SK-N-SH (cell line): ENCODE measurements around the gene CLASP1. TPM values are rescaled to one million over a fixed set of nuclear protein-coding genes. Genes with fewer than 3 reads are reported as not detected.
A peak's percentile ranks its signal among the peaks of the same experiment; 100 is the strongest.

Experiments
- CTCF ChIA-PET: fragments of 300-600, 350-600 bp; formaldehyde crosslinking; extraction: SDS; loops from one replicate; lab custom pipeline; 2021; lab: Yijun Ruan, JAX
- POLR2A ChIA-PET: fragments of 350-600 bp; sonication (Branson Sonifier 250); formaldehyde crosslinking; extraction: SDS; loops from one replicate; lab custom pipeline; 2020; ENCODE audit warnings: antibody characterized with exemption, inconsistent platforms; lab: Yijun Ruan, JAX
- DNase-seq: peaks from one replicate; pipeline ENCODE4 v3.0.0; 2012
- H2AFZ ChIP-seq: fragments of 200-600 bp; sonication (generic); 2 replicates; pipeline ENCODE4 v1.8.1; 2016; ENCODE audit warnings: antibody characterized with exemption, mild to moderate bottlenecking, low read depth
- H3F3A ChIP-seq: fragments of 200-600 bp; sonication (generic); replicated peaks from 2 replicates; pipeline ENCODE3; 2016; ENCODE audit warnings: antibody characterized with exemption, mild to moderate bottlenecking; ENCODE audit not compliant: insufficient read depth
- H3K27ac ChIP-seq, 2 experiments: fragments of 200-500 bp in 1 of 2; fragments of 200-600 bp in 1 of 2; sonication (Bioruptor generic) in 1 of 2; sonication (generic), shearing (Covaris generic) in 1 of 2; 2 replicates each; pipeline versions ENCODE4 v1.5.1 to v1.6.1; 2014 to 2016; ENCODE audit warnings: low read depth in 2 of 2, inconsistent platforms in 1 of 2, low read length in 1 of 2, mild to moderate bottlenecking in 1 of 2, mixed read lengths in 1 of 2
- H3K27me3 ChIP-seq: fragments of 200-600 bp; sonication (generic), shearing (Covaris generic); 2 replicates; pipeline ENCODE4 v1.6.1; 2016; ENCODE audit warnings: mixed run types; ENCODE audit not compliant: insufficient read depth
- H3K36me3 ChIP-seq, 2 experiments: fragments of 200-500 bp in 1 of 2; fragments of 200-600 bp in 1 of 2; sonication (Bioruptor generic) in 1 of 2; sonication (generic) in 1 of 2; replicated peaks in 1 of 2; 2 replicates each; pipeline versions ENCODE3 to v1.5.1; 2014 to 2016; ENCODE audit warnings: low read length in 1 of 2, mild to moderate bottlenecking in 1 of 2; ENCODE audit not compliant: insufficient read depth in 2 of 2, control insufficient read depth in 1 of 2
- H3K4me1 ChIP-seq, 2 experiments: fragments of 200-500 bp in 1 of 2; fragments of 200-600 bp in 1 of 2; sonication (Bioruptor generic) in 1 of 2; sonication (generic), shearing (Covaris generic) in 1 of 2; 2 replicates each; pipeline versions ENCODE4 v1.5.1 to v1.6.1; 2014 to 2016; ENCODE audit warnings: low read depth in 1 of 2, low read length in 1 of 2, mixed run types in 1 of 2; ENCODE audit not compliant: insufficient read depth in 2 of 2, control insufficient read depth in 1 of 2
- H3K4me2 ChIP-seq: fragments of 200-600 bp; sonication (generic), shearing (Covaris generic); 2 replicates; pipeline ENCODE4 v1.6.1; 2017; ENCODE audit warnings: mixed run types
- H3K4me3 ChIP-seq, 2 experiments: fragments of 200-500 bp in 1 of 2; fragments of 200-600 bp in 1 of 2; sonication (Bioruptor generic) in 1 of 2; sonication (generic), shearing (Covaris generic) in 1 of 2; 2 replicates each; pipeline versions ENCODE4 v1.5.1 to v1.8.1; 2014 to 2016; ENCODE audit warnings: low read depth in 2 of 2, inconsistent platforms in 1 of 2, low read length in 1 of 2, mild to moderate bottlenecking in 1 of 2, mixed read lengths in 1 of 2, moderate library complexity in 1 of 2
- H3K79me2 ChIP-seq: fragments of 200-600 bp; sonication (generic); 2 replicates; pipeline ENCODE4 v1.8.1; 2017; ENCODE audit warnings: mild to moderate bottlenecking; ENCODE audit not compliant: insufficient read depth
- H3K9ac ChIP-seq: fragments of 200-600 bp; sonication (generic); 2 replicates; pipeline ENCODE4 v1.6.1; 2017; ENCODE audit warnings: mixed run types
- H3K9me2 ChIP-seq: fragments of 200-600 bp; sonication (generic); 2 replicates; pipeline ENCODE4 v1.6.1; 2017; ENCODE audit warnings: mixed run types
- H3K9me3 ChIP-seq: fragments of 200-600 bp; sonication (generic); 2 replicates; pipeline ENCODE4 v1.6.1; 2017; ENCODE audit warnings: mixed run types, mild to moderate bottlenecking, moderate library complexity
- H4K20me1 ChIP-seq: fragments of 200-600 bp; sonication (generic); 2 replicates; pipeline ENCODE4 v1.6.1; 2017; ENCODE audit warnings: mild to moderate bottlenecking, mixed run types; ENCODE audit not compliant: insufficient read depth
- CHD2 ChIP-seq: fragments of 150-350 bp; IDR thresholded peaks from 2 replicates; pipeline ENCODE4 v1.6.1; 2018; ENCODE audit warnings: low read length; ENCODE audit not compliant: partially characterized antibody
- EZH2phosphoT487 ChIP-seq: fragments of 200-600 bp; sonication (generic); IDR thresholded peaks from 2 replicates; pipeline ENCODE4 v1.6.1; 2017; ENCODE audit warnings: low read depth, mixed run types, mild to moderate bottlenecking, antibody characterized with exemption, moderate library complexity, borderline replicate concordance
- GATA2 ChIP-seq: sonication (generic); formaldehyde crosslinking; IDR thresholded peaks from 2 replicates; pipeline ENCODE4 v1.5.0; 2020; ENCODE audit warnings: mild to moderate bottlenecking, missing genetic modification reagents
- NRF1 ChIP-seq: IDR thresholded peaks from 2 replicates; pipeline ENCODE4 v1.6.1; 2012; ENCODE audit warnings: low read depth, mild to moderate bottlenecking, low read length
- SIN3A ChIP-seq: IDR thresholded peaks from 2 replicates; pipeline ENCODE4 v1.6.1; 2012; ENCODE audit warnings: low read depth, mild to moderate bottlenecking, low read length, moderate library complexity, borderline replicate concordance
- SMC3 ChIP-seq: IDR thresholded peaks from 2 replicates; pipeline ENCODE4 v1.6.1; 2012; ENCODE audit warnings: low read depth, low read length, improper control_type of control experiment
- TEAD4 ChIP-seq: IDR thresholded peaks from 2 replicates; pipeline ENCODE4 v1.4.0; 2012; ENCODE audit warnings: mild to moderate bottlenecking, borderline replicate concordance; ENCODE audit not compliant: insufficient read depth
- USF2 ChIP-seq: fragments of 150-350 bp; IDR thresholded peaks from 2 replicates; pipeline ENCODE4 v1.6.1; 2017; ENCODE audit warnings: antibody characterized with exemption, low read length, low read depth, borderline replicate concordance
- YY1 ChIP-seq: IDR thresholded peaks from 2 replicates; pipeline ENCODE4 v1.4.0; 2012; ENCODE audit warnings: low read depth, mild to moderate bottlenecking
- WGBS: methylation state at CpG from one replicate; pipeline ENCODE4 v1.1.6; 2017; ENCODE audit warnings: low lambda C conversion rate; 5-methylcytosine and 5-hydroxymethylcytosine counted together
- polyA plus RNA-seq, 3 experiments: library from polyadenylated mRNA; depleted of rRNA; stranded (reverse); fragments of >200 nt; gene quantifications; 2 replicates each; pipeline ENCODE4 v1.2.3, GENCODE V29; 2012
- TF ChIP-seq, protein P1 (sequence below): fragments of 200-600 bp; sonication (generic); IDR thresholded peaks from 2 replicates; pipeline ENCODE4 v1.6.1; 2017; ENCODE audit warnings: antibody characterized with exemption, mild to moderate bottlenecking, moderate library complexity
- TF ChIP-seq, protein P2 (sequence below): IDR thresholded peaks from 2 replicates; pipeline ENCODE4 v1.4.0; 2012; ENCODE audit warnings: low read depth

CLASP1 gene
- polyA plus RNA-seq, 1 of the 3 experiments (the other 2 are of a cell fraction), result 4.9 TPM

DNA sequence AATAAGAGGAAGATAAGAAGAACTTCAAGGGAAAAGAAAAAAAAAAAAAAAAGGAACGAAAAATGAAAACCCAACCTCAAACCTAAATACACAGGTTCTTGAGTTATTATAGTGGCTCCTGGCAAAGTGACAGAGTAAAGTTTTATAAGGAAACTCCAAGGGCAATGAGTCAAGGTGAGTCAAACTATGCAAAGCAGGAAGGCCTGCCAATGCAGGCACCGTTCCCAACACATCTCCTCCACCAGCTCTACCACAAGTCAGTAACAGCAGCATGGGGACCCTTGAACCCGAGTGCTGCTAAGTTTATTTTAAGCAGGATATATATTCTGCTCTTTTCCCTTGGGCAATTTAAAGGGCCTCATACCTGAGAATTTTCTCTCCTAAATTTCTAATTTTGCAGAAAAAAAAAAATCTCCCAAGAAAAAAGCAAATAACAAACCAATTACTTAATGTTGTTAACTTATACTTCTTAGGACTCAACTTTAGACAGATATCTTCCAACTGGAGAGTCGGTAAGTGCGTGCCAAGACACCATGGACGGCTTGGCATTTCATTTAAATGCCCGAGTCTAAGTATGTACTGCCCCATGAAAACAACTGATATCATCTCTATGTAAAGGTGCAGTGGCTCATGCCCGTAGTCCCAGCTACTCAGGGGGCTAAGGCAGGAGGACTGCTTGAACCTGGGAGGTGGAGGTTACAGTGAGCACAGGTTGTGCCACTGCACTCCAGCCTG lies 288.5 kb downstream of the CLASP1 start (continued):
- TF ChIP-seq USF2 (no peak), SIN3A (no peak), YY1 (no peak), GATA2 (no peak), EZH2phosphoT487 (no peak)
- TF ChIP-seq, protein P1, sequence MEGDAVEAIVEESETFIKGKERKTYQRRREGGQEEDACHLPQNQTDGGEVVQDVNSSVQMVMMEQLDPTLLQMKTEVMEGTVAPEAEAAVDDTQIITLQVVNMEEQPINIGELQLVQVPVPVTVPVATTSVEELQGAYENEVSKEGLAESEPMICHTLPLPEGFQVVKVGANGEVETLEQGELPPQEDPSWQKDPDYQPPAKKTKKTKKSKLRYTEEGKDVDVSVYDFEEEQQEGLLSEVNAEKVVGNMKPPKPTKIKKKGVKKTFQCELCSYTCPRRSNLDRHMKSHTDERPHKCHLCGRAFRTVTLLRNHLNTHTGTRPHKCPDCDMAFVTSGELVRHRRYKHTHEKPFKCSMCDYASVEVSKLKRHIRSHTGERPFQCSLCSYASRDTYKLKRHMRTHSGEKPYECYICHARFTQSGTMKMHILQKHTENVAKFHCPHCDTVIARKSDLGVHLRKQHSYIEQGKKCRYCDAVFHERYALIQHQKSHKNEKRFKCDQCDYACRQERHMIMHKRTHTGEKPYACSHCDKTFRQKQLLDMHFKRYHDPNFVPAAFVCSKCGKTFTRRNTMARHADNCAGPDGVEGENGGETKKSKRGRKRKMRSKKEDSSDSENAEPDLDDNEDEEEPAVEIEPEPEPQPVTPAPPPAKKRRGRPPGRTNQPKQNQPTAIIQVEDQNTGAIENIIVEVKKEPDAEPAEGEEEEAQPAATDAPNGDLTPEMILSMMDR, result no peak

- TF ChIP-seq, protein P2, sequence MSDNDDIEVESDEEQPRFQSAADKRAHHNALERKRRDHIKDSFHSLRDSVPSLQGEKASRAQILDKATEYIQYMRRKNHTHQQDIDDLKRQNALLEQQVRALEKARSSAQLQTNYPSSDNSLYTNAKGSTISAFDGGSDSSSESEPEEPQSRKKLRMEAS, result 0 out of 2 replicates have a peak, but pooled peaks have one; percentile 9
- TF ChIP-seq TEAD4 (peak; percentile 14; the same call in 1 of the 2 replicates), NRF1 (no peak), GATA2 (0 out of 2 replicates have a peak, but pooled peaks have one; percentile 14), SMC3 (no peak), CHD2 (peak; percentile 6)
- TF ChIP-seq, all 33 proteins: peak for 4
- Histone ChIP-seq H3K4me2 (peak overlapping the region; percentile 44), H3K79me2 (no peaks in the 10 kb centered on the region), H3F3A (peaks cover 37% of the 10 kb centered on the region), H2AFZ (no peak overlapping the region), H3K4me3 (peak overlapping the region in 1 of 2 experiments; percentile 5; a peak in 1 of 4 replicates), H3K4me1 (peaks cover 21 to 38% of the 10 kb centered on the region in 2 experiments), H3K36me3 (peaks cover 29 to 67% of the 10 kb centered on the region in 2 experiments), H4K20me1 (peaks cover 5% of the 10 kb centered on the region; the same call in 1 of the 2 replicates), H3K9me3 (no peaks in the 10 kb centered on the region), H3K27me3 (no peaks in the 10 kb centered on the region), H3K9ac (no peak overlapping the region), H3K9me2 (no peaks in the 10 kb centered on the region), H3K27ac (peak overlapping the region; percentile 61 to 64)
- POLR2A ChIA-PET, result no interaction called here
- WGBS, result 80% methylated on average over 9 of the region's 9 CpGs
- DNase-seq, result no peak
- CTCF ChIA-PET, result interaction anchor here (0.9 to 16.6 kb wide), 10 partner anchors 10 to 664 kb away, joined by 3 to 272 read pairs (median 4); no protein-coding TSS in a partner anchor
Observed at GRCh38 chr2:121359716-121360565, 289.3 kb downstream of the CLASP1 start.
